Spleen (tissue), 11 donors: ENCODE results near the gene THRAP3. TPM values are rescaled to one million over a fixed set of nuclear protein-coding genes. Genes with fewer than 3 reads are reported as not detected.
A peak's percentile ranks its signal among the peaks of the same experiment; 100 is the strongest.

Experiments
- DNase-seq: peaks from one replicate; pipeline ENCODE4 v3.0.0-alpha.2; 2020
- H3K27ac ChIP-seq, 8 donors: fragments of 200-600 bp; sonication (generic) in 7 of 8; 1 replicate in 4 of 8; 2 replicates in 4 of 8; pipeline versions ENCODE4 v1.5.0 to v1.8.0; 2016 to 2021; ENCODE audit warnings: inconsistent platforms in 4 of 8, mild to moderate bottlenecking in 4 of 8, moderate library complexity in 1 of 8
- H3K27me3 ChIP-seq, 7 donors: fragments of 200-600 bp; sonication (generic) in 6 of 7; replicated peaks in 1 of 7; 1 replicate in 4 of 7; 2 replicates in 3 of 7; pipeline versions ENCODE4 v1.5.0 to v1.8.0; 2016 to 2021; ENCODE audit warnings: inconsistent platforms in 3 of 7, mild to moderate bottlenecking in 1 of 7
- H3K36me3 ChIP-seq, 6 donors: fragments of 200-600 bp; sonication (generic) in 5 of 6; 1 replicate in 4 of 6; 2 replicates in 2 of 6; pipeline versions ENCODE4 v1.5.0 to v1.8.0; 2016 to 2021; ENCODE audit warnings: inconsistent platforms in 2 of 6
- H3K4me1 ChIP-seq, 6 donors: fragments of 200-600 bp; sonication (generic) in 5 of 6; 1 replicate in 3 of 6; 2 replicates in 3 of 6; pipeline versions ENCODE4 v1.5.0 to v1.8.0; 2016 to 2021; ENCODE audit warnings: inconsistent platforms in 3 of 6
- H3K4me3 ChIP-seq, 8 donors: fragments of 200-600 bp; sonication (generic) in 7 of 8; 1 replicate in 4 of 8; 2 replicates in 4 of 8; pipeline versions ENCODE4 v1.5.0 to v1.8.0; 2016 to 2021; ENCODE audit warnings: inconsistent platforms in 4 of 8, mild to moderate bottlenecking in 4 of 8, moderate library complexity in 2 of 8
- H3K9me3 ChIP-seq, 8 donors: fragments of 200-600 bp; sonication (generic) in 7 of 8; 1 replicate in 4 of 8; 2 replicates in 4 of 8; pipeline versions ENCODE4 v1.5.0 to v1.8.0; 2016 to 2021; ENCODE audit warnings: inconsistent platforms in 4 of 8
- CTCF ChIP-seq, 11 experiments: fragments of 200-600 bp in 7 of 11; fragments of 450-650 bp in 4 of 11; sonication (generic) in 4 of 11; IDR thresholded peaks in 8 of 11; conservative IDR thresholded peaks in 3 of 11; 1 replicate in 7 of 11; 2 replicates in 4 of 11; pipeline versions ENCODE4 v1.4.0 to v1.8.0; 2016 to 2021; ENCODE audit warnings: antibody characterized with exemption in 11 of 11, inconsistent platforms in 4 of 11, mild to moderate bottlenecking in 1 of 11
- POLR2A ChIP-seq, 3 donors: fragments of 450-650 bp; IDR thresholded peaks; one replicate each; pipeline ENCODE4 v1.5.1; 2017; ENCODE audit warnings: antibody characterized with exemption in 3 of 3, mild to moderate bottlenecking in 1 of 3
- POLR2AphosphoS5 ChIP-seq, 3 donors: sonication (generic); formaldehyde crosslinking; IDR thresholded peaks; one replicate each; pipeline ENCODE4 v1.5.1; 2017; ENCODE audit warnings: antibody characterized with exemption in 3 of 3
- WGBS, 5 donors: extraction: QIAGEN DNeasy Blood & Tissue Kit in 3 of 5; methylation state at CpG; one replicate each; pipeline versions ENCODE4 v1.1.5 to v1.1.7; 2013 to 2018; 5-methylcytosine and 5-hydroxymethylcytosine counted together
- intact Hi-C: fragments of 100-400 bp; cut with DNase I; formaldehyde crosslinking; loops from one replicate; pipeline ENCODE4 v1.15.0; 2023; ENCODE audit warnings: low total_unique reads
- polyA plus RNA-seq, 3 donors: library from polyadenylated mRNA; stranded (reverse); fragments of 200-250 nt; gene quantifications; one replicate each; pipeline ENCODE4 v1.2.1, GENCODE V29; 2013
- total RNA-seq, 7 donors: library from RNA; depleted of rRNA in 3 of 7; stranded (reverse); fragments of >200 nt in 3 of 7; fragmentation: NEBNext Ultra II Directional in 4 of 7; extraction: Animal tissue kit (Norgen Biotek cat#: 25700) in 4 of 7; gene quantifications; one replicate each; pipeline versions ENCODE4 v1.1.0 to v1.2.1, GENCODE V29; 2016 to 2021
- donor health status: healthy with polysubstance abuse.
- donor health status: DM: no; HTN: no; CAD: no; lungs with moderate emphysema.
- donor health status: DM: no; HTN: no; CAD: no.
- donor health status: Bipolar disorder and iron deficiency.
- donor health status: healthy.
- donor health status: DM: no; HTN: no; CAD: no.
- donor health status: DM: yes; HTN: yes; CAD: no.

Gene THRAP3
- total and polyA plus RNA-seq, 10 donors = 21.2 to 109 (median 86.4) TPM

- Histone ChIP-seq H3K27me3 (no peaks in the 10 kb centered on the region), H3K27ac (peak overlapping the region in 2 of 8 donors; percentile 21 to 58), H3K4me3 (no peak overlapping the region), H3K4me1 (peaks cover 0 to 36% (median 11%) of the 10 kb centered on the region in 6 donors), H3K9me3 (no peaks in the 10 kb centered on the region), H3K36me3 (peaks cover 3 to 100% (median 100%) of the 10 kb centered on the region in 6 donors)
- intact Hi-C loops = no loop called here
- DNase-seq = no peak
- WGBS, 5 donors = 91 to 95% (median 93%) methylated on average over 41 to 76 of the region's 76 CpGs
- TF ChIP-seq POLR2A (IDR thresholded peaks at IDR 0.05) (no peak), CTCF (IDR thresholded peaks at IDR 0.05 in 8 of 11, conservative IDR thresholded peaks at IDR 0.05 in 3 of 11) (no peak), POLR2AphosphoS5 (IDR thresholded peaks at IDR 0.05) (peak in 1 of 3 donors; percentile 17)
These were observed 47.9 kb upstream of the THRAP3 start for GRCh38 chr1:36176106-36176949.

GRCh38 chr1:36177589-36178431 lies 46.4 kb upstream of the THRAP3 start:
- TF ChIP-seq CTCF (IDR thresholded peaks at IDR 0.05 in 8 of 11, conservative IDR thresholded peaks at IDR 0.05 in 3 of 11) (no peak), POLR2AphosphoS5 (IDR thresholded peaks at IDR 0.05) (peak; percentile 6 to 30 (median 25)), POLR2A (IDR thresholded peaks at IDR 0.05) (no peak)
- Histone ChIP-seq H3K9me3 (no peaks in the 10 kb centered on the region), H3K4me1 (peaks cover 0 to 35% (median 11%) of the 10 kb centered on the region in 6 donors), H3K27me3 (no peaks in the 10 kb centered on the region), H3K36me3 (peaks cover 3 to 98% (median 86%) of the 10 kb centered on the region in 6 donors), H3K27ac (peak overlapping the region in 3 of 8 donors; percentile 18 to 33 (median 26)), H3K4me3 (no peak overlapping the region)
- WGBS, 5 donors = 81 to 88% (median 85%) methylated on average over 31 to 33 of the region's 33 CpGs
- intact Hi-C loops = no loop called here
- DNase-seq = no peak

- Histone ChIP-seq H3K27me3 (no peaks in the 10 kb centered on the region), H3K9me3 (no peaks in the 10 kb centered on the region), H3K4me1 (peaks cover 0 to 35% (median 11%) of the 10 kb centered on the region in 6 donors), H3K4me3 (no peak overlapping the region), H3K27ac (peak overlapping the region in 2 of 8 donors; percentile 18 to 26), H3K36me3 (peaks cover 3 to 90% (median 78%) of the 10 kb centered on the region in 6 donors)
- TF ChIP-seq POLR2A (IDR thresholded peaks at IDR 0.05) = no peak
- TF ChIP-seq POLR2AphosphoS5 (IDR thresholded peaks at IDR 0.05) = peak in 1 of 3 donors; percentile 71
- TF ChIP-seq CTCF (IDR thresholded peaks at IDR 0.05 in 8 of 11, conservative IDR thresholded peaks at IDR 0.05 in 3 of 11) = no peak
- DNase-seq = no peak
- intact Hi-C loops = no loop called here
- WGBS, 5 donors = 90 to 94% (median 91%) methylated on average over 54 to 62 of the region's 62 CpGs
These were observed 45.6 kb upstream of the THRAP3 start for GRCh38 chr1:36178471-36179219.
